Stimulated activated naive CD8-positive, alpha-beta T cell treated with anti-CD3 and anti-CD28 coated beads, Interleukin-15, Interleukin-2, amounts not matched to agents 100 ng/mL and 50 ng/mL, for 24 hours (primary cell): Measurements from ENCODE around the gene MYL6B.
"Not testable (repeated sequence)": the region's sequence is repeated elsewhere in the genome, so short reads cannot be mapped to it uniquely, and the experiment has no call there.

Experiments used
- H3K27ac Mint-ChIP-seq: one replicate; pipeline ENCODE4 v1.8.0; 2021; ENCODE audit warnings: mild to moderate bottlenecking, mixed read lengths
- H3K27me3 Mint-ChIP-seq: one replicate; pipeline ENCODE4 v1.8.0; 2021; ENCODE audit warnings: mixed read lengths
- H3K36me3 Mint-ChIP-seq: one replicate; pipeline ENCODE4 v1.8.0; 2021; ENCODE audit warnings: low read depth, mixed read lengths
- H3K4me1 Mint-ChIP-seq: one replicate; pipeline ENCODE4 v1.8.0; 2021; ENCODE audit warnings: low read depth, mixed read lengths
- H3K4me3 Mint-ChIP-seq: one replicate; pipeline ENCODE4 v1.8.0; 2021; ENCODE audit warnings: mild to moderate bottlenecking, mixed read lengths
- H3K9me3 Mint-ChIP-seq: one replicate; pipeline ENCODE4 v1.8.0; 2021; ENCODE audit warnings: mixed read lengths

Gene MYL6B

DNA sequence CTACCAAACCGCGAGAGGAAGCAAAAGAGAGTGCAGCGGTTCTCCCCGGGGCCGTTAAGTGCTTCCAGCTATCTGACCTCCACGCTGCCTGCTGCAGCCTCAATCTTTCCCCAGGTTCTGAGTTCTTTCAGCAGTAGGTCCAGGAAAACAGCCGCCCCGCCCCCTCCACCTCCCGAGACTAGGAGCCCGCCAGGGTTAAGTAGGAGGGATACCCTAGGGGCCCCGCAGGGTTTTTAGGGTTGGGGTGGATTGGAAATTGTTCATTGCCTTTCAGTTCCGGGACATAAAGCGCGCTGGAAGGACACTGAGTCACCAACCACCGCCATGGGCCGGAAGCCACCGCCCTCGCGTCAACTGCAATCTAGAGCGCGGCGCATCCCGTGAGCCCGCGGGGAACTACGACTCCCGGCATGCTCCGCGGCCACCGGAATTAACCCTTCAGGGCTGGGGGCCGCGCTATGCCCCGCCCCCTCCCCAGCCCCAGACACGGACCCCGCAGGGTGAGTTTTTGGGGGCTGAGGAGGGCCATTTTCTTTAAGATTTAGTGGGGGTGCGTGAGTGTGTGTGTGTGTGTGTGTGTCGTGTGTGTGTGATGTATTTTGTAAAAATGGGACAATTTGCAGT, at the start of gene MYL6B:
Gene MYL6B, plus strand, starts transcription at position 456 of the 624 bp plus-strand sequence. CDS start 1,332 bp downstream, outside the sequence.
- peaks cover 10% of the 10 kb centered on the region for H3K36me3 Mint-ChIP-seq
- H3K4me3 Mint-ChIP-seq = peak within 1 kb of the TSS; percentile 89
- no peaks in the 10 kb centered on the region for H3K27me3 Mint-ChIP-seq
- peaks cover 41% of the 10 kb centered on the region for H3K4me1 Mint-ChIP-seq
- H3K27ac Mint-ChIP-seq = peak within 1 kb of the TSS; percentile 99
- no peaks in the 10 kb centered on the region for H3K9me3 Mint-ChIP-seq

DNA sequence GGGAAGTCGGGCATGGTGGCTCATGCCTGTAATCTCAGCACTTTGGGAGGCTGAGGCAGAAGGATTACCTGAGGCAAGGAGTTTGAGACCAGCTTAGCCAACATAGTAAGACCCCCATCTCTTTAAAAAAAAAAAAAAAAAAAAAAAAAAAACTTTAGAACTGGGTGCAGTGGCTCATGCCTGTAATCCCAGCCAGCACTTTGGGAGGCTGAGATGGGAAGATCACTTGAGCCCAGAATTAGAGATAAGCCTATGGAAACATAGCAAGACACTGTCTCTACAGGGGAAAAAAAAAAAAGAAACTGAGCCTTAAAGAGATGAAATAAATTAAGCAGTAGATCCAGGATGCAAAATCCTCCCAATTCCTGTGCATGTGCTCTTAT, 49.7 kb upstream of the MYL6B start:
- Mint-ChIP-seq H3K27ac (peak overlapping the region; percentile 99), H3K4me3 (peak overlapping the region; percentile 100), H3K27me3 (no peaks in the 10 kb centered on the region), H3K36me3 (peaks cover 31% of the 10 kb centered on the region), H3K9me3 (no peaks in the 10 kb centered on the region), H3K4me1 (peaks cover 51% of the 10 kb centered on the region)

DNA sequence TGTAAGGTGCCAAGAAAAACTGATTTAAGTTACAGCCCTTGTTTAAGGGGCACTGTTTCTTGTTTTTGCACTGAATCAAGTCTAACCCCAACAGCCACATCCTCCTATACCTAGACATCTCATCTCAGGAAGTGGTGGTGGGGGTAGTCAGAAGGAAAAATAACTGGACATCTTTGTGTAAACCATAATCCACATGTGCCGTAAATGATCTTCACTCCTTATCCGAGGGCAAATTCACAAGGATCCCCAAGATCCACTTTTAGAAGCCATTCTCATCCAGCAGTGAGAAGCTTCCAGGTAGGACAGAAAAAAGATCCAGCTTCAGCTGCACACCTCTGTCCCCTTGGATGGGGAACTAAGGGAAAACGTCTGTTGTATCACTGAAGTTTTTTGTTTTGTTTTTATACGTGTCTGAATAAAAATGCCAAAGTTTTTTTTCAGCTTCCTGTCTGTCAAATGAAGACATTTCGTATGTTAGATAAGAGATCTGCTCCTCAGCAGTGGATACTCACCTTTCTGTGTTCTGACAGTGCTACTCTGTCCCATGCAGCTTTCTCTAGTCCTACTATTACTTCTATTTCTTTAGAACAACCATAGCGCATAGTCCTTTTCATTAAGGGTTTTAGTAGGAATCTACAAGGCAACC, 49.2 kb upstream of the MYL6B start:
- H3K9me3 Mint-ChIP-seq = no peaks in the 10 kb centered on the region
- peaks cover 36% of the 10 kb centered on the region for H3K36me3 Mint-ChIP-seq
- peak overlapping the region; percentile 100 for H3K4me3 Mint-ChIP-seq
- H3K27ac Mint-ChIP-seq = peak overlapping the region; percentile 99
- peaks cover 51% of the 10 kb centered on the region for H3K4me1 Mint-ChIP-seq
- no peaks in the 10 kb centered on the region for H3K27me3 Mint-ChIP-seq

DNA sequence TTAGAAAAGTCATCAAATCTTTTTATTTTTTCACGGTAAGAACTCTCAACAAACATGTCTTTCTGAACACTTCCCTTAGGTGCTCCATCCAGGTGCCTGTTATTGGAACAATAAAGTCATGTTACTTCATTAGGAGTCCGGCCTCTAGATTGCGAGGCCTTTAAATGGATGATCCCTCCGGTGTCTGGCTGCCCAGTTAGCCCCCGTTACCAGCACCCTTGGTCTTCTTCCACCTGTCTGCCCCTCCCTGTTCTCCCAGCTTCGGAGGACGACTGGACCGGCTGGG, 48.6 kb upstream of the MYL6B start:
- Mint-ChIP-seq H3K4me1 (peaks cover 56% of the 10 kb centered on the region), H3K36me3 (peaks cover 42% of the 10 kb centered on the region), H3K27me3 (no peaks in the 10 kb centered on the region), H3K9me3 (no peaks in the 10 kb centered on the region), H3K27ac (peak overlapping the region; percentile 99), H3K4me3 (peak overlapping the region; percentile 100)

DNA sequence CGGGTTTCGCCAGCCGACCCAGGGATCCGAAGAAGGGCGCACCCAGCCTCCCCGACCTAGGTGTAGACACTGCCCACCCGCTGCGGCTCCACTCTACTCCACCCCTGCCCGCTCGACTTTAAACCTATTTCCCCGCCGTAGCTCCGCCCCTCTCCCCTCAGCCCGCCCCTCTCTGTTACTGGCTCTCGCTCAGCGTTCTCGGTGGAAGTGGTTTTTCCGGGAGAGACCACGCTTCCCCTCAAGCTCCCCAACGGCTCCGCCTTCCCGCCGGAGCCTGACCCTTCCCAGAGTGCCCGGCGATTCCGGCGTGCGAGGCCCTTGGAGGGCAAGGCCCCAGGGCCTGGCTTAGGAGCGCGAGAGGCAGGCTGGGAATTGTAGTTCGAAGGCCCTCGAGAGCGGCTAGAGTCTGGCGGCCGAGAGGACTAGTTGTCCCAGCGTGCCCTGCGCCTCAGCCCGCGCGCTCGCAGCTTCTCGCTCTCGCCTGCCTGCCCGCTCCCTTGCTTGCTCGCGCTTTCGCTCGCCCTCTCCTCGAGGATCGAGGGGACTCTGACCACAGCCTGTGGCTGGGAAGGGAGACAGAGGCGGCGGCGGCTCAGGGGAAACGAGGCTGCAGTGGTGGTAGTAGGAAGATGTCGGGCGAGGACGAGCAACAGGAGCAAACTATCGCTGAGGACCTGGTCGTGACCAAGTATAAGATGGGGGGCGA, 48.1 kb upstream of the MYL6B start, which contains the start of gene PA2G4:
Gene PA2G4, plus strand, starts transcription at position 451 of the 706 bp plus-strand sequence. Its CDS starts 179 bp downstream, at position 630.
- peaks cover 47% of the 10 kb centered on the region for H3K36me3 Mint-ChIP-seq
- H3K9me3 Mint-ChIP-seq = no peaks in the 10 kb centered on the region
- H3K27me3 Mint-ChIP-seq = no peaks in the 10 kb centered on the region
- peaks cover 56% of the 10 kb centered on the region for H3K4me1 Mint-ChIP-seq
- peak within 1 kb of the TSS; percentile 99 for H3K27ac Mint-ChIP-seq
- peak within 1 kb of the TSS; percentile 100 for H3K4me3 Mint-ChIP-seq

DNA sequence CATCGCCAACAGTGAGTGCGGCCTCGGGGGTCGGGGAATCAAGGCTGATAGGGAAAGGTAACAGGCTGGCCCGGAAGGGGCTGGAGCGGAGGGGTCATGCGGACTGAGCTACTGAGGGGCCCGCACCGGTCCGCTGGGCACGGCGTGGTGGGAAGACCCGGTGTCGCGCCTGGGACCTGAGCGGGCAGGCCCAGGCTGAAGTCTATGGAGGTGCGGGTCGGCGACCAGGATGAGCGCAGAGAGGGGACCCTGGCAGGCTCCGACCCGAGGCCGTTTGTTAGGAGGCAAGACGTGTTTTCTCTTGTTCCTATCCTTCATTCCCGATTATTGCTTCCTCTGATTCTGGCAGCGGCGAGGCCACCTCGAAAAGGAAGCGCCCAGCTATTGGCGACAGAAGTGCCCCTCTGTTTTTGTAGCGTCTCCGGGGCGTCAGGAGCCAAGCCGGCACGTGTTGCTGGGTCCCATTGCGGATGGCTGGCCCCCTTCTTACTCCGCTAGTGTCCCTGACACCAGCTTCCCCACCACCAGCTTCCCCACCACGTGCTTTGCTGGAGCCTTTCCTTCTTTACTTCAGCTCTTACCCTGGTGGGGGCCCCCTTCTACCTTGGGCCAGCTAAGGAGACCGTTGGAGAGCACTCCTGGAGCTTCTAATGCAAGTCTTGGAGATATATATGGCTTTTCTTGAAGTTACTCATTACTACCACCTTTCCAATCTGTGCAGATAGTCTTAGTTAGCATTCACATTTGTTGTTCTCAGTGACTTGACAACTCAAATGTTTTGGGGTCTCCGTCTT, 47.4 kb upstream of the MYL6B start:
- H3K9me3 Mint-ChIP-seq = no peaks in the 10 kb centered on the region
- H3K36me3 Mint-ChIP-seq = peaks cover 54% of the 10 kb centered on the region
- H3K4me1 Mint-ChIP-seq = peaks cover 56% of the 10 kb centered on the region
- peak overlapping the region; percentile 99 for H3K27ac Mint-ChIP-seq
- peak overlapping the region; percentile 100 for H3K4me3 Mint-ChIP-seq
- no peaks in the 10 kb centered on the region for H3K27me3 Mint-ChIP-seq

DNA sequence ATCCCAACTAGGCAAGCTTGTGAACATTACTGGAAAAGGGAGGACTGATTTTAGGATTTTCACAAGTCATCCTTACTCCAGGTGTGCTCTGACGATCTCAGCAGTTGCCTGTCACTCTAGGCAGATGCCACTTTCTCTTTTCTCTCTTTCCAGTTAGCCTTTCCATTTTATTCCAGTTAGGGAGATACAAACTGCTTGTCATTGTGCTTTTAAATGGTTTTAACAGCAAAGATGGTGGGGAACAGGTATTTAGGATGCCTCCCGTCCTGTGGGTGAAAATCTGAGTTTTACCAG, 46.8 kb upstream of the MYL6B start:
- Mint-ChIP-seq H3K27me3 (no peaks in the 10 kb centered on the region), H3K4me3 (peak overlapping the region; percentile 100), H3K4me1 (peaks cover 56% of the 10 kb centered on the region), H3K27ac (peak overlapping the region; percentile 99), H3K9me3 (no peaks in the 10 kb centered on the region), H3K36me3 (peaks cover 59% of the 10 kb centered on the region)

DNA sequence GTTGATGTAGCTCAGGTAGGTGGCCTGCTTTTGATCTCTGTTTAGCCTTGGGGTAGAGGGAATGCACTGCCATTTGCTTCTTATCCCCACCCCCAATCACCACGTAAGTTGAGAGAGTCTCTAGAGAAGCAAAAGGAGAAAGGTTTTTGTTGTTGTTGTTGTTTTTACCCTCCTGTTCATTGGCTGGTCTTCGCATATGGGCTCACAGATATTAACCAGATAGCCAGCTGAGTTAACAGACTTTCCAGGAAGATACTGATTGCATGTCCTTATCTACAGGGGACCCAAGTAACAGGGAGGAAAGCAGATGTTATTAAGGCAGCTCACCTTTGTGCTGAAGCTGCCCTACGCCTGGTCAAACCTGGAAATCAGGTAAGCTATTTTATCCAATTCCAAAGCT, 45.1 kb upstream of the MYL6B start:
- H3K4me1 Mint-ChIP-seq = peaks cover 47% of the 10 kb centered on the region
- H3K36me3 Mint-ChIP-seq = peaks cover 75% of the 10 kb centered on the region
- H3K4me3 Mint-ChIP-seq = peak overlapping the region; percentile 100
- H3K27ac Mint-ChIP-seq = peak overlapping the region; percentile 99
- no peaks in the 10 kb centered on the region for H3K27me3 Mint-ChIP-seq
- no peaks in the 10 kb centered on the region for H3K9me3 Mint-ChIP-seq

DNA sequence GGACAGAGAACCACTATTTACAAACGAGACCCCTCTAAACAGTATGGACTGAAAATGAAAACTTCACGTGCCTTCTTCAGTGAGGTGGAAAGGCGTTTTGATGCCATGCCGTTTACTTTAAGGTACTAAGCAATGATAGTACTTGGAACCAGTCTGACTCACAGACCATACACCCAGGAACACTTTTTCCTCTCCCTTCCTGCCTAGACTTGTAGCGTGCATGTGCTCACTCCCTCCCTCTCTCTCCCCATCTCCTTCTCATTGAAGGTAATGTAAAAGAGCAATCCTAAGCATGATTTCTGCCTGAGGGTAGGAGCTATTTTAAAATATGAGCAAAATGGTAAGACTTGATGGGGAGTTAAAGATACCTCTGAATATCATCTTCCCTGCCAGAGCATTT, 41.8 kb upstream of the MYL6B start:
- H3K36me3 Mint-ChIP-seq = peaks cover 86% of the 10 kb centered on the region
- H3K27ac Mint-ChIP-seq = peak overlapping the region; percentile 2
- H3K4me3 Mint-ChIP-seq = no peak overlapping the region
- peaks cover 37% of the 10 kb centered on the region for H3K4me1 Mint-ChIP-seq
- H3K27me3 Mint-ChIP-seq = no peaks in the 10 kb centered on the region
- no peaks in the 10 kb centered on the region for H3K9me3 Mint-ChIP-seq

DNA sequence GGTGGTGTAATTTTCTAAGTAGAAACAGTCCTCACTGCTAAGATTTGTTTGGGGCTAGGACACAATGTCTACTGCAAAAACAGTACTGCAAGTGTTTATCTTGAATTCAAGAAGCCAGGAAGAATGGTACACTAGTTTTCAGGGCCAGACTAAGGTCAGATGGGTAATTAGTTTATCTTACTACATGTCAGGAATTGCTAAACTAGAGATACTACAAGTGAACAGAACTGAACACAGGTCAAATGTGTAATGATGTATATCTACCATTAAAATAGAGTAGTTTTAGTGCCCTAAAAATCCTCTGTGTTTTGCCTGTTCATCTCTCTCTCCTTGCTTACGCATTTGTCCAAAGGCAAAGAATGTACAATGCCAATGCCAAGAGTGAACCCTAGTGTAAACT, 38.3 kb upstream of the MYL6B start:
- no peak overlapping the region for H3K4me3 Mint-ChIP-seq
- peaks cover 28% of the 10 kb centered on the region for H3K4me1 Mint-ChIP-seq
- H3K9me3 Mint-ChIP-seq = no peaks in the 10 kb centered on the region
- H3K27me3 Mint-ChIP-seq = no peaks in the 10 kb centered on the region
- peak overlapping the region; percentile 43 for H3K27ac Mint-ChIP-seq
- H3K36me3 Mint-ChIP-seq = peaks cover 69% of the 10 kb centered on the region

DNA sequence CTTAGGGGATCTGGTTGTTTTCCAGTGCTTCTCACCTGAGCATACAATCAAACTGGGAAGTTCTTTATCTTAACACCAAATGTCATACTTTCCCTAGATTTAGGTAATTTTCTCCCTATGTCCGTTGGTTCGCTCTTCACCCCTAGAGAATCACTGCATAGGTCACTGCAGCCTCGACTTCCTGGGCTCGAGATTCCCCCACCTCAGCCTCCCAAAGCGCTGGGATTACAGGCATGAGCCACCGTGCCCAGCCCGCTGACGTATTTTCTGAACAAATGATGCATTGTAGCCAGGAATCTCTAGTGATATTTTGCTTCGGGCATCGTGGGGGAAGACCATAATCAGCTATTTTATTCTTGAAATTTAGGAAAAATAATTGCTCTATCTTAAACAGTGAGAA, 37.1 kb upstream of the MYL6B start:
- Mint-ChIP-seq H3K4me1 (peaks cover 40% of the 10 kb centered on the region), H3K9me3 (no peaks in the 10 kb centered on the region), H3K36me3 (peaks cover 63% of the 10 kb centered on the region), H3K27me3 (no peaks in the 10 kb centered on the region), H3K4me3 (peak overlapping the region; percentile 97), H3K27ac (peak overlapping the region; percentile 99)

DNA sequence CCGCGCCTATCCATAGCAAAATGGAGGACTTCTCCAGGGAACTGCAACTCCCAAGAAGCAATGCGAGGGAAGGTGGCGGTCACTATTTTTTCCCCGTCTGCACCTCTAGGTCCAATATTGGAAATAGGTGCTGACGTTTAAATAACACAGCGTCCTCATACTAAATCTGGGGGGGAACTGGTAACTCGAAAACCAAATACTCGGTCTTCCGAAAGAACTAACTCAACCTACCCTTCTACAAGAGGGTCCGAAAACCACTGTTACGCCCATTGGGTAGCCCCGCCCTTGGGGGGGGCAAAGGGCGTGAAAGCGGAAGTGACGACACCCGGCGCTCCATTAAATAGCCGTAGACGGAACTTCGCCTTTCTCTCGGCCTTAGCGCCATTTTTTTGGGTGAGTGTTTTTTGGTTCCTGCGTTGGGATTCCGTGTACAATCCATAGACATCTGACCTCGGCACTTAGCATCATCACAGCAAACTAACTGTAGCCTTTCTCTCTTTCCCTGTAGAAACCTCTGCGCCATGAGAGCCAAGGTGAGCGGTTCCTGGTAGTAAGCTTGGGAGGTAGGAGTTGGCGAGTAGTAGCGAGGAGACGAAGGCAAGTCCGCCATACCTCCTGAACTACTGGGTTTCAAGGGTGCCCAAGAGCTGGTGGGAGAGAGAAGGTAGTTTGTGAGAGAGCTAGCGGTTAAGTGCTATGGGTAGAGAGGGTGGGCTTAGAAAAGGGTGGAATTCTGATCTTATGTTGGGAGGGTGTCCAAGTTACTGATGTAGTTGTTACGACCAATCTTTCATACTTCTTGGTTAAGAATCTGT, 35.9 kb upstream of the MYL6B start, which contains the start of gene RPL41:
Gene RPL41, plus strand, starts transcription at position 367 of the 815 bp plus-strand sequence.
- H3K27ac Mint-ChIP-seq = peak within 1 kb of the TSS; percentile 99
- peaks cover 63% of the 10 kb centered on the region for H3K36me3 Mint-ChIP-seq

DNA sequence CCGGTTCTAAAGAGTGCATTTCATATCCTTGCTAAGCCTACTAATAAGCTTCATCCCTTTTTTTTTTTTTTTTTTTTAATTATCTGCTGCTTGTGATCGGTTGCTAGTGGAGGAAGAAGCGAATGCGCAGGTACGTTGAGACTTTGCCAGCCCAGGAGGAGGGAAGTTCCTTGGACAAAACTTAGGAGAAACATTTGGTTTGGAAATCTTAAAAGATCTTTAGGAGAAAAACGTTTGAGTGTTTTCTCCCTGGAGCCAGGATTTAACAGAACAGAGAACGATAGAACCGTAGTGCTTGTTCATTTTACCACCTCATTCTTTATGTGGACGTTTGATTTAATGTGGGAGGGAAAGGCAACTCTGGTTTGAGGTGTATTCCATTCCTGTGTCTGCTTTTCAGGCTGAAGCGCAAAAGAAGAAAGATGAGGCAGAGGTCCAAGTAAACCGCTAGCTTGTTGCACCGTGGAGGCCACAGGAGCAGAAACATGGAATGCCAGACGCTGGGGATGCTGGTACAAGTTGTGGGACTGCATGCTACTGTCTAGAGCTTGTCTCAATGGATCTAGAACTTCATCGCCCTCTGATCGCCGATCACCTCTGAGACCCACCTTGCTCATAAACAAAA, 35.2 kb upstream of the MYL6B start:
- H3K9me3 Mint-ChIP-seq = not testable (repeated sequence)

More for the DNA sequence above, 35.9 kb upstream of the MYL6B start, which contains the start of gene RPL41:
- H3K9me3 Mint-ChIP-seq = no peaks in the 10 kb centered on the region
- no peaks in the 10 kb centered on the region for H3K27me3 Mint-ChIP-seq
- H3K4me1 Mint-ChIP-seq = peaks cover 40% of the 10 kb centered on the region
- peak within 1 kb of the TSS; percentile 97 for H3K4me3 Mint-ChIP-seq

More for the DNA sequence above, 35.2 kb upstream of the MYL6B start:
- not testable (repeated sequence) for H3K27me3 Mint-ChIP-seq
- Mint-ChIP-seq H3K36me3 (peaks cover 63% of the 10 kb centered on the region), H3K4me3 (peak overlapping the region; percentile 97), H3K4me1 (peaks cover 40% of the 10 kb centered on the region), H3K27ac (peak overlapping the region; percentile 99)
